ENCODE data around the gene CAMK2B. TPM values are rescaled to one million over a fixed set of nuclear protein-coding genes. Genes with fewer than 3 reads are reported as not detected.

CAMK2B gene
- total RNA-seq, 1 donor from 2014 or later = 0.20 TPM

DNA sequence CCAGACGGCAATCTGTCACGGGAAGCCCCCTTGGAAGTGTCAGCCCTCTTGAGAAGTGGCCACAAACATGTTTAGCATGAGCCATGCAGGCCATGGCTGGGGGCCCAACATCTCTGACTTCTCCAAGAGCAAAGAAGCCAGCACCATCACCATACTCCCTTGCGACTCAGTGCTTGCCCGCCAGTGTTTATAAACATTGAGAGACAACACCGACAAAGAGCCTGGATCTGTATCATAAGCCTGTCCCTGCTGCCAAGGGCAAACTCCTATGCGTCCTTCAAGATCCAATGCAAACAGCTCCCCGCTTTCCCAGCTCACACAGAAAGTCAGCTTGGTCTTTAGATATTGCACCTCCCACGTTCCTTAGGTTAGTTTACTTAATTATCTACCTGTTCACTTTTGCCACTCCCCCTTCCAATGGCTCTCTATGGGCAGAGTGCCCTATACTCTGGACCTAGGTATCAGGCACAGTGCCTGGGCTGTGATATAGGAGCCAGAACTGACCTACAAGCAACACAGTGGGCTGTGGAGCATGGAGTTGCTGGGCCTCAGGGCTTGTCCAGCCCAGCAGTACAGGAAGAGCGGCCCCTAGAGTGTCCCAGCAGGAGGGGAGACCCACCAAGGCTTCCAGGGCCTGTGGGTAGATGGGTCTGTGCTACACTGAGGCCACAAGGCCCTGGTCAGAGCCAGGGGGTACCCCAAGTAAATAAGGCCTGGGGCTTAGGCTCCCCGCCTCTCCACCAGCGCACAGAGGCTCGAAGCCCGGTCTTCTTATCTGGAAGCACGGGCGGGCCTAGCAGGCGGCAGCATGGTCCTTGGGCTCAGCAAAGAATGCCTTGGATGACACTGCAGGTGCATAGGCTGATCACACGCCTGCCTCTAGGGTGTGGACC is 37.7 kb downstream of the CAMK2B start:
- DNase-seq (ENCODE audit: low read depth) = no peak

DNA sequence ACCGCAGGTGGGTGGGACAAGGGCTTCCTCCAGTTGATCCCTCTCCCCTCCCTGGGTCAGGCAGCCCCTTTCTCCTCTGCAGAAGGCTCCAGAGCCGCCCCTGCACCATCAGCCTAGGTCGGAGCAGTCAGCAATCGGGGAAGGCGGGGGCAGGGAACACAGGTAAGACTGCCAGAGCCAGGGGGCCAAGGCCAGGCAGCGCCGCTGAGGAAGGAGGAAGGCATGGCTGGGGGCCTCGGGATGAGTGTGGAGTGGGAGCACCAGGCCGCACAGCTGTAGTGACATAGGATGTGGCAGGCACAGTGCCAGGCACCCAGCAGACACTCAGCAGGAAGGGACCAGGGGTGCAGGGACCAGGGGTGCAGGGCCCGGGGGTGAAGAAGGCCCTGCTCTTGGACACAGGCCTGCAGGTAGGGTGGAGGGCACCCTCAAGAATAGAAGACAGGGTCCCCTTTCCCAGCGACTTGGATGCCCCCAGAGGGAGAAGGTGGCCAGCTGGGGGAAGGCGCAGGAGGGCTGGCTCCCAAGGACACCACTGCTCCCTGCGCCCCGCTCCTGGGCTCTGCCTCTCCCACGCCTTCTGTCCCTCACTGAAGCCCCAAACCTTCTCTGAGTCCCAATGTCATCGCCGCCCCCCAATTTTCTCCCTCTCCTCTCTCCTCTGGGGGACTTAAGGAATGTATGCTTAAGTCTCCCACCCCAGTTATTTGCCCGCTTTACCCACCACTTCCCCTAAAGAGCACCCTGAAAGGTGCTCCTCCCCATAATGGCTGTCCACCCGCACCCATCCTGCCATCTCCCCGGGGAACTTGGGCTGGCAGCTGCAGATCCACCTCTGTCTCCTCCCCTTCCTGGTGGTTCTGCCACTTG is 38.5 kb downstream of the CAMK2B start:
- no peak for DNase-seq (ENCODE audit: low read depth)

DNA sequence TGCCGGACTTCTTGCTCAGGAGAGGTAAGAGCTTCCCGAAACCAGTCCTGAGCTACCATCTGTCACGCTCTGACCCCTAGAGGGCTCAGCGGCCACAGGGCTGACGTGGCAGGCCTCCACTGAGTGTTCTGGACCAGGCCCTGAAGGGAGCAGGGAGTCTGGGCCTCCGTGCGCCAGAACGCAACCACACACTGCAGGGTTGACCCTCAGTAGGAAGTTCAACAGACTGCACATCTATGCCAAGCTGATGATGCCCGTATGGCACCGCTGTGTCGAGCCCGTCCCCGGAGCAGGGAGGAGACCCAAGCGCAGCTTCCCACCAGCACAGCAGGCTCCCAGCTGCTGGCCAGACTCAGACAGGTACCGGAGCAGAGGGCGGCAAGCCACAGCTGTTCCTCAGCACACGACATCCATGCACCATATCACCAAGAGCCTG is 39.2 kb downstream of the CAMK2B start:
- DNase-seq (ENCODE audit: low read depth) = no peak

DNA sequence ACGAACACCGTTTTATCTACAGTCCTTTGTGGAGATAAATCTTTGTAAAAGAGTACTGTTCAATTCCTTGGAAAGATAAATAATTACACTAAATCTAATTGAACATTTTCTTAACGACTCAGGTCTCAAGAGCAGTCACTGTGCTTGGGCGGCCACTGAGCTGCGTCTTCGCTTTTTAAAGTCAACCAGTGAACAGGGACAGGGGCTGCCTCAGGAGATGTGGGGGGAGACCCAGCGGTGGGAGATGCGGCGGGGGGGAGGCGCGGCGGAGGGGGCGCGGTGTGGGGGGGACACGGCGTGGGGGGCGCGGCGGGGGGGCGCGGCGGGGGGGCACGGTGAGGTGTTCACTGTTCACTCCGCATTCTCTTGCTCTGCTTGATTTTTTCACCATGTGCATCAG is 39.8 kb downstream of the CAMK2B start:
- no peak for DNase-seq (ENCODE audit: low read depth)

DNA sequence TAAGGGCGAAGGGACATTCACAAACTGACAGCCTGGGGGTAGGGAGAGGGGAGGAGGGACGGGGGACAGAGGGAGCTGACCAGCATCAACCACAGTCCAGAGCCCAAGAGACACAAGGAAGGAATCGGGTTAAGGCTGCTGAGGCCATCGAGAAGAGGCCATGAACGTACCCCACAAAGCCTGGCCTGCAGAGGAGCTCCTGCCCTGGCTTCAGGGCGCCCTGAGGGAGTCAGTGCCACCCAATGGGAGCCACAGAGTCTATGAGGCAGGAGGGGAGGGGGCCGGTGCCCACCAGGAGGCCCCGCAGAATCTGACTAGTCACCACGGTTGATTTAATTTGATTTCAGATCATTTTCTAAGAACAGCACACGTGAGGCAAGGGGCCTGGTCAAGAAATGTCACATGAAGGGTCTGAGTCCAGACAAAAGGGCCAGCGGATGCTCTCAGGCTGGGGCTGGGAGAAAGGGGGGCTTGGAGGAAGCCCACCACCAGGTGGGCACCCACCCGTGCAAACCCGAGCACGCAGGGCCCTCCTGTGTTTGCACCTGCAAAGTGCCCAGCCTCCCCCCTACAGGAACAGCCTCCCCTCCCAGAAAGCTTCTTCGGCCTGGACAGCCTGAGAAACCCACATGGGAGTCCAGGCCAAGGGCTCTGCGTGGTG is 40.4 kb downstream of the CAMK2B start:
- DNase-seq (ENCODE audit: low read depth) = no peak

DNA sequence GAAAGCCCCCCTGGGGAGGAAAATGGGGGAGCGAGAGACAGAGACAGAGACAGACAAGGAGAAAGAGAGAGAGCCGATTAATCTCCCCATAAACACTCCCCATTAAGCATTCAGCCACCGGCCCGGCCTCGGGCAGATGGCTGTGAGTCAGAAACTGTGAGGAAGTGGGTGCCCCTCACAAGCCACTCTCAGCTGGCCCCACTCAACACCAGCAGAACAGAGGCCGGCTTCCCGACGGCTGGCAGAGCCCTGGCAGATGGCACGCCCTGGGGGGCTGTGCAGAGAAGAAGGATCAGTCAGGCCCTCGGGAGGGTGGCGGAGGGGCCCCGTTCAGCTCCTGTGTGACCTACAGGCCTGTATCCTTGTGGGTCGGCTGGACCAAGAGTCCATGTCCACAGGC is 41.2 kb downstream of the CAMK2B start:
- no peak for DNase-seq (ENCODE audit: low read depth)

DNA sequence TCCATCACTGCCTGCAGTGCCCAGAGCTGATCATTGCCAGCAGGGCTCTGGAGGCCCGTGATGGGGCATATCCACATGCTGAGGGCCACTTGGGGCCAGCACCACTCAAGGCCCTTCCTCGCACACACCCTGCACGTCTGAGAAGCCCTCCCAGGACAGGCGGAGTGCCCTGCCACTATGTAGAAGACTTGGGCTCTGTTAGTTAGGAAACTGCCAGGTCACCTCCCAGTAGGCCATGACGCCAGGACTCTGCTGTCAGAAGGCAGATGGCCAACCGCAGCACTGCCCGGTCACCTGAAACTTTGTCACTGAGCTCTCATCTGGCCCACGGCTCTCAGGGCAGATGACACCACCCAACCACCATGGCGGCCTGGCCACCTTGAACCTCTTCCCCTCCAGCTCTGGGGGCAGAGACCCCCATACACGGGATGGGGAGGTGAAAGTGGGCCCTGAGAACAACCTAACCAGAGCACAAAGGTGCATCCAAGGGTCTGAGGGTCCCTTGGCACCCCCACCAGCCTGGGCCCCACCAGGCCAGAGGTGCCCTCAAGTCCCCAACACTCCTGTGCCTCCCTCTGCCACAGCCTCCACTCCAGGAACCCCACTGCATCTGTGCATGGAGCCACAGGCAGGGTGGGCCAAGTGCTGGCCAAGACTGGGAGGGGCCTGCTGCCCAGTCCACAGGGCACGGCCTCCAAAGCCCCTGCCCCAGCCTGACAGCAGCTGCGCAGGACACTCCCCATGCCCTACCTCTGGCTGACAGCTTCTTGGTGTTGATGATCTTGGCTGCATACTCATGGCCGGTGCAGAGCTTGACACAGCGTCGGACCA is 41.8 kb downstream of the CAMK2B start:
- DNase-seq (ENCODE audit: low read depth) = no peak

DNA sequence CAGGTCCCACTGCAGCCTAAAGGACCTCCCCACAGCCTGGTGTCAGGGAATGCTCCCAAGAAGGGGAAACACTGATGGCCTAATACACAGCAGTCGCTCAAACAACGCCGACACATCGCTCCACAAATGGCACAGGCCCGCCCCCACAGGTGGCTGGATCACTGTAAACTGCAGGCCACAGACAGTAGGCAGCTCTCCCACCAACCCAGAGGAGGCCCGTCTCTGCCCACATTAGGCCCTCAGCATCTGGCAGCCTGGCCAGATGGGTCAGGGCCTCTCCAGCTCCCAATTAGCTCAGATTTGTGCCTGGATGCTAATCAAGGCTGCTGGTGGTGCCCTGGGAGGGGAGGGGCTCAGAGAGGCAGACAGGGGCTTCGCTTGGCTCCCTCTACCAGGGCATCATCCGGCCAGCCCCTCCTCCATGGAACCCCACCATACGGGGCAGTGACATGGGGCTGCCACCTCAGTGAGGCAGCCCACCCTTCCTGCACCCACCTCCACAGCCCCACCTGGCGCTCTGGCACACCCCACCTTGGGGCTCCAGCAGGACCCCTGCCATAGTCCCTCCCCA is 42.7 kb downstream of the CAMK2B start:
- no peak for DNase-seq (ENCODE audit: low read depth)

DNA sequence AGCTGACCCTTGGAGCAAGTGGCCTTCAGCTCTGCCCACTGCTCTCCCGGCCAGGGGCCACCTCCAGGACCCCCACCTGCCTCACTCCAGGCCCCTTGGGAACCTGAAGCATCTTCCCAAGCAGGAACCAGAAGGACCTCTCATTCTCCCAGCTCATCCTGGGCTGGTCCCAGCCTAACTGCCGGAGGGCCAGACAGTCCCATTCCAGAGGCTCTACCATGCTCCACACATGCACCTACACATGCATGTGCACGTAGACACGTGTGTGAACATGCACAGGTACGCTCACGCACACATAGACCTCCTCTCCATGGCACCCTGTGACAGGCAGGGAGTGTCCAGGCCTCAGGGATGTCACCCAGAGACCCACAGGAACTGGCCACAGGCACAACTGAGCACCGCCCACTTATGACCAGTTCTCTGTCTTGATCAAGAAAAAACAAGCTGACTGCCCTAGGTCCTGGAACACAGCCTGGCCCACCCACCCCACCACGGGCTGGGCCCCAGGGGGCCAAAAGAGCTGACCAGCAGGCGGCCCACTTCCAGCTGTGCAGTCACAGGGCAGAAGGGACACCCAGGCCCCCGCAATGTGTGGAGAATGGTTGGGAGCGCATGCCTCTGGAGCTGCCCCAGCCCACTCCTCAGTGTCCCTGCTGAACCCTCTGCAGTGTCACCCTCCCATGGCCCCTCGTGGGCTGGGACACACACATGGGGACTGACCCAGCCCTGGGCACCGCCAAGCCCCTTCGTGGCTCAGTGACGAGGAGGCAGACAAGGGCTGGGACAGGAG is 43.4 kb downstream of the CAMK2B start:
- DNase-seq (ENCODE audit: low read depth) = no peak

DNA sequence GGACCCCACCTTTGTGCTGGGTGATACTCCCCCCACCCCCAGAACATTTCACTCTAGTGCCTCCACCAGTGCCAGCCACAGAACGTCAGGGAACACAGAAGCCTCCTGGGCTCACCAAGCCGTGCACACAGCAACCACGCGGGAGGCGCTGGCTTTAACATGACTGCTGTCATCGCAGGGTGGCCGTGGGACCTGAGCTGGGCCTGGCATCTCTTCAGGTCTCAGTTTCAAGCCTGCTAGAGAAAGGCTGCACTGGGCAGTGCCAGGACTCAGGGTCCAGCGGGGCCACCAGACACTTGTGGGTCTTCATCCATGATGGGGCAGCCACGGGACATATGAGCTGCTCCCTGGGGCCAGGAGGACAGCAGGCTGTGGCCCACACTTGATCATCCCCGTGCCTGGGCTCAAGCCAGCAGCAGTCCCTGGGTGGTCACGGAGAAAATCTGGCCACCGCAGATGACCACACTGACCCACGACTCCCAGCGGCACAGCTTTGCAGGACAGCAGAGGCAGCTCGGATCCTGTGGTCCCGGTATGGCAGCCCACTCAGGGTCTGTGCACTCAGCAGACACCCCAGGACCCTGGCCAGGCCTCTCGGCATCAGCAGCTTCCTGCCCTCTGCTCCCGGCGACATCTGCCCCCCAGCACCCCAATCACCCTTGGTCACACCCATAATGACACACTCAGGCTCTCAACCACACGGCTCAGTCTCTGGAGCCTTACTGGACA is 44.2 kb downstream of the CAMK2B start:
- no peak for DNase-seq (ENCODE audit: low read depth)

DNA sequence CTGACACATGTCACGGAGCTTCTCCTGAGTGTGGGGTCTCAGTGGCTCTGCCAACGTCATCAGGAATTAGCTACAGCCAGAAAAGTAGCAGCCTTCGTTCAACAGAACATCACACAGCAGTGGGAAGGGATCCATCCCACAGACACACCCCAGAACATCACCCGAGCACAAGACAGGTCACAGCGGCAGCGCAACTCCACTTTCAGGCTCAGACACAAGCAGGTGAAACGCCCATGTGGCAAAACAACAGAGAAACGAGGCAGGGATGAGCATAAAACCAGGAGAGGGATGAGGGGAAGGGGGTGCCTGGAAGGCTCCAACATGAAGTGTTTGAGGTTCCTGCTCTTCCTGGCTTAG is 44.8 kb downstream of the CAMK2B start:
- DNase-seq (ENCODE audit: low read depth) = no peak

DNA sequence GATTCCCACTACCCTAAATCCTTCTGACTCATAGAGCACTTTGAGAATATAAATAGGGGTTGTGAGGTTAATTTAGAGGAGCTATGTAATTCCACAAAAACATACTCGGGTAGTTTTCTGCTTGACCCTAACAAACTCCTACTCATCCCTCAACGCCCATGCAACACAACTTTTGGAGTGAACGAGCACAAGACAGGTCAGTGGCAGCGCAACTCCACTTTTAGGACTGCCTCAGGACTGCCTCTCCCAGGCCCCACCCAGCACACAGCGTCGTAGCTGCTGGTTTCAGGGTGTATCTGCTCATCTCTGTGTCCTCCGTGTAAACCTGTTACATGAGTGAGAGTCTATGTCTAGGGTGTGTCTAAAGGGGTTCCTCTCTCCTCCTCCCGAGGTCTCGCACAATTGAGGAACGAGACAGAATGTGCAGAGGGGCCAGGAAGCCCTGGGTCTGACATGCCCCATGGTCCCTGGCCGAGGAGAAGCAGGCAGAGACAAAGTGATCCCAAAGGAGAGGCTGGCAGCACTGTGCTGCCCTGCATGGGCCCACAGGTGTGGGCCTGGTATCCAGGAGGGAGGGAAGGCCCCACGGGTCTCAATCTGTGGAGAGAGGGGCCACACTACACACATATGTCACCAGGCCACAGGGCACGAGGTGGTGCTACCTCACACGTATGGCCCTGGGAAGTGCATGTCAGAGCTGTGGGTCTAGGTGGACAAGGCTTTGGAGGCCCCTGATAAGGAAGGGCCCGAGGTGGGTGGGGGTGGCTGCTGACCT is 45.5 kb downstream of the CAMK2B start:
- no peak for DNase-seq (ENCODE audit: low read depth)

DNA sequence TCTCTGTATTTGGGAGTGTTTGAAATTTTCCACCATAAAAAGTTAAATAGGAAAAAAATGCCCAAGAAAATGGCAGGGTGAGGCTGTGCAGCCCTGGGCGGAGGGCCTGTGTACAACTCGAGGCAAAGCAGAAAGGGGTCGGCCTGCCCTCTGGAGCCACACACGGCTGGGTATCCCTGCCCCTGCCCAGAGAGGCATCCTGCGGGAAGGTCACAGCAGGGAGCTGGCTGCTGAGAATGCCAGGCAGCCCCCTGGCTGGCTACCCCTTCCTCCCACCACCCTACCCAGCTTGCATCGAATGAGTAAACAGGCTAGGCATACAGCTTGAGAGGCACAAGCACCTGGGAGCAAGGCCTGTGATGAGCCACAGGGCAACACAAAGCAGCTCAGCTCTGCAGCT is 46.1 kb downstream of the CAMK2B start:
- no peak for DNase-seq (ENCODE audit: low read depth)

DNA sequence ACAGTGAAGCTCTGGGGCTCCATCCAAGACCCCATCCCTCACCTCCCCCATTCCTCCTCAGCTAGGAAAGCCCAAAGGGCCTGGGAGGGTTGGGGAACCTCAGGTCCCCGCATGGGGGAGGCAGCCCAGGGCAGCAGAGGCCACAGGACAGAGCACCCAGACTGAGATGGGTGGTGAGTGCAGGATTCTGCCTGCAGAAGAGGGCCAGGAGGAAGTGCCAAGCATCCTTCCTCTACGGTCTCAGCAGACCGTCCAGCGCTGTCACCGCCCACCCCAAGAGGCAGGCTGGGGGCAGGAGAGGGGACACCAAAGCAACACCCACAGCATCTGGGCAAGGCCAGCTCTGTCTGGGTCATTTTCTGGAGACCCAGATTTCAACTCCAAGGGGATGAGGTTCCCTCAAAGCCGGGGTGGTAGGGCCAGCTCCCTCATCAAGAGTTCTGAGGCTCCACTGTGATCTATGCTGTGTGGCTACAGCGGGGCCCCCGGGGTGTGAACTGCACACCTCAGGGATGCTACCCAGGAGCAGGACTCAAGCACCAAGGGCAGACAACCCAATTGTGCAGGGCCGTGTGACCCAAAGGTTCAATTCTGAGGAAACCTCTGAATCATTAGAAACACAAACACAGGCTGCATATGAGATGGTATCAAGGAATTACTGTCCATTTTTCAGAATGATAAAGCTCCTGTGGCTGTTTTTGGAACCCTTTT is 46.8 kb downstream of the CAMK2B start:
- DNase-seq (ENCODE audit: low read depth) = no peak

DNA sequence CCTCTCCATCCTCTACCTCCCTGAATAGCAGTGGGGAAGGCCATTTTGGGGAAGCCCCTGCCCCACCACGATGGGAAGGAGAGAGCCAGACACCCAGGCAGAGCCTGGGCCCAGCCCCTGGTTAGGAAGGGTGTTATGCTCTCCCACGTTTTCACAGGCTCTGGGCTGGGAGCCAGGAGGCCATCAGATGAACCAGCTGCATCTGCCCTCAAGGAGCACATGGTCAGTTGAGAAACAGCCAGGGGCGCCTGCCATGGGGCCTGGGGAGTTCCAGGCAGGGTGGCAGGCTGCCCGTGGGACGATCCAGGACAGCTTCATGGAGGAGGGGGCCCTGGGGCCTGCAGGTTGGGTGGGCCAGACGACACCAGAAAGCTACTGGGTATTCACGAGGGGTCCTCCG is 47.5 kb downstream of the CAMK2B start:
- DNase-seq (ENCODE audit: low read depth) = peak; percentile 6

DNA sequence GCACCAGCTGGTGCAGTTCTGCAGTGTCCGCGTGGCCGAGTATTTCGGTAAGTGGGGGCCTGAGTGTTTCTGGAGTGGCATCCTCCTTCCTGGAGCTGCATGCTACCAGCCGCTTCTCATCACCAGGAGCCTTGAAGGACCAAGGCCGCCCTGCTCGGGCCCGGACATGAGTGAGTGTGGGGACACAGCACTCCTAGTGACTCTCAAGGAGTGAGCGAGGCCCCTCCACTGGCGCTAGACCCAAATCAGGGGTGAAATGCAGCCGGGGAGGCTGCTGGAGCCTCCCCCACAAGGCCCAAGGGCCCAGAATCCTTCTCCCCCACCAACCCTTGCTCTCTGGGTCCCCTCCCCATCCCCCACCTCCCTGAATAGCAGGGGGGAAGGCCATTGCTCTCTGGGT is 48.0 kb downstream of the CAMK2B start:
- no peak for DNase-seq (ENCODE audit: low read depth)

DNA sequence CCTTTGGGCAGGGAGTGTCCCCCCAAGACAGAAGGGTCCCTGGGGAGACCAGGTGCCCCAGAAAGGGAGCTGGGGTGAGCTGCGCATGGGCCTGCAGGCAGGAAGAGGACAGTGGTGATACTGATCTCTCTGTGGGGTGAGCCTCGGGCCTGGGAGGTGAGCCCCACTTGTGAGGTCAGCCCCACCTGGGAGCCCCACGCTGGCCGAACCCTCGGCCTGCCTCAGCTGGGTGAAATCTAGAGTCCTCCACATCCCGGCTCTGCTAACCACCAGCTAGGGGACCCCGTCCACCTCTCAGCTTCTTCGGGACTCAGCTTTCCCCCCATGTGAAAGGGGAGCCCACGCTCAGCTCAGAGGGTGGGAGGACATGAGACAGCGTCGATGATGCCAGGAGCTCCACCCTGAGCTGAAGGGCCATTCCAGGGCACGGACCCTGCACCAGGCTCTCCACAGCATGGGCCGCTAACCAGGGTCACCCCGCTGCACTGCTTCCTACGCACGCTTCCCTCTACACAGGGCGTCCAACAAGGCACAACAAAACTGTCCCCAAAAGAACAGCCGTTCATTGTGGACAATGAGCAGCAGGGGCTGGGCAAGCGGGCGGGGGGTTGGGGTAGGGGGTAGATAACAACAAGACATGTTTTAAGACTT is 48.7 kb downstream of the CAMK2B start:
- no peak for DNase-seq (ENCODE audit: low read depth)

Measured in renal cortical epithelial cell (primary cell).